GM10266 (cell line): Measurements from ENCODE around the gene CEACAM19.
"Not testable (repeated sequence)": the region's sequence is repeated elsewhere in the genome, so short reads cannot be mapped to it uniquely, and the experiment has no call there.

Experiments
- DNase-seq: peaks from one replicate; pipeline ENCODE4 v3.0.0; 2012; ENCODE audit errors: extremely low spot score
- TF ChIP-seq, protein P1 (sequence below): IDR thresholded peaks from 2 replicates; pipeline ENCODE4 v1.5.1; 2012; ENCODE audit warnings: mild to moderate bottlenecking, low read depth; ENCODE audit not compliant: control insufficient read depth, insufficient read depth; ENCODE audit errors: missing control alignments

Gene CEACAM19

DNA sequence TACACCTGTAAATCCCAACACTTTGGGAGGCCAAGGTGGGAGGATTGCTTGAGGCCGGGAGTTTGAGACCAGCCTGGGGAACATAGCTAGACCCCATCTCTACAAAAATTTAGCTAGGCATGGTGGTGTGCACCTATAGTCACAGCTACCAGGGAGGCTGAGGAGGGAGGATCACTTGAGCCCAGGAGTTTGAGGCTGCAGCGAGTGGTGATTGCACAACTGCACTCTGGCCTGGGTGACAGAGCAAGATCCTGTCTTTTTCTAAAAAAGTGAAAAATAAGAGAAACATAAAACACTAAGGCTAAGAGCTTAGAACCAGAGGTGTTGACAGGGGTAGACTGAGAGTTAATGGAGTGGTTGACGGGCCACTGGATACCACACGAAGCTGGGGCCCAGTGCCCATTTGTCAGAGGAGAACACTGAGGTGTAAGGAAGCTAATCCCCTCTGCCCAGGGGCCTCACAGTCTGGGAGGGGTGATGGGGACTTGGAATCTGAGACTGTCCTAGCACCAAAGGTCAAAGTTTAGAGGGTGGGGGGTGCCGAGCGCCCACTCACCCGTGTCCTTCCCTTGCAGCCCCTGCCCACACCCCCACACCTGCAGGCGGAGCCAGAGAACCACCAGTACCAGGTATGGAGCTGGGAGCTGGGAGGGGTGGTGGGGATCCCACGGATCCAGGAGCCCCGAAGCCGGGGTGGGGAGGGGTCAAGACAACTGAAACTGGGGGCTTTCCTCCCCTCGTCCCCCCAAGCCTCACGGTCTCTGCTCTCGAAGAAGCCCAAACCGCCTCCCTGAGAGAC, 10.9 kb downstream of the CEACAM19 start:
- DNase-seq: no peak
- TF ChIP-seq, protein P1, sequence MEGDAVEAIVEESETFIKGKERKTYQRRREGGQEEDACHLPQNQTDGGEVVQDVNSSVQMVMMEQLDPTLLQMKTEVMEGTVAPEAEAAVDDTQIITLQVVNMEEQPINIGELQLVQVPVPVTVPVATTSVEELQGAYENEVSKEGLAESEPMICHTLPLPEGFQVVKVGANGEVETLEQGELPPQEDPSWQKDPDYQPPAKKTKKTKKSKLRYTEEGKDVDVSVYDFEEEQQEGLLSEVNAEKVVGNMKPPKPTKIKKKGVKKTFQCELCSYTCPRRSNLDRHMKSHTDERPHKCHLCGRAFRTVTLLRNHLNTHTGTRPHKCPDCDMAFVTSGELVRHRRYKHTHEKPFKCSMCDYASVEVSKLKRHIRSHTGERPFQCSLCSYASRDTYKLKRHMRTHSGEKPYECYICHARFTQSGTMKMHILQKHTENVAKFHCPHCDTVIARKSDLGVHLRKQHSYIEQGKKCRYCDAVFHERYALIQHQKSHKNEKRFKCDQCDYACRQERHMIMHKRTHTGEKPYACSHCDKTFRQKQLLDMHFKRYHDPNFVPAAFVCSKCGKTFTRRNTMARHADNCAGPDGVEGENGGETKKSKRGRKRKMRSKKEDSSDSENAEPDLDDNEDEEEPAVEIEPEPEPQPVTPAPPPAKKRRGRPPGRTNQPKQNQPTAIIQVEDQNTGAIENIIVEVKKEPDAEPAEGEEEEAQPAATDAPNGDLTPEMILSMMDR: no peak

DNA sequence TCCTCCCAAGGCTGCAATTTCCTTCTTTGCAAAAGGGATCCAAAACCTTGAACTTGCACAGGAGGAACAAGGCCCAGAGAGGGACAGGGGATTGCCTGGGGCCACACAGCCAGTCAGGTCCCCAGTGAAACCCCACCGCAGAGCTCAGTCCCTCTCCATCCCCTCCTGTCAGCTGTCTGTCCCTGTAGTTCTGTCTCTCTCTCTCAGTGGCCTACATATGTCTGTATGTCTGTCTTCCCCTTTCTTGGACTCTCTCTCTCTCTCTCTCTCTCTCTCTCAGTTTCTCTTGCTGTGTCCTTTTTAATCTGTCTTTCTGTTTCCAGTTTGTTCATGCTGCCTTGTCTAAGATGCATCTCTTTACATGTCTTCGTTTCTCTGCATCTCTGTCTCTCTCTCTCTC, 11.5 kb downstream of the CEACAM19 start:
- TF ChIP-seq, protein P1: no peak
- no peak for DNase-seq

DNA sequence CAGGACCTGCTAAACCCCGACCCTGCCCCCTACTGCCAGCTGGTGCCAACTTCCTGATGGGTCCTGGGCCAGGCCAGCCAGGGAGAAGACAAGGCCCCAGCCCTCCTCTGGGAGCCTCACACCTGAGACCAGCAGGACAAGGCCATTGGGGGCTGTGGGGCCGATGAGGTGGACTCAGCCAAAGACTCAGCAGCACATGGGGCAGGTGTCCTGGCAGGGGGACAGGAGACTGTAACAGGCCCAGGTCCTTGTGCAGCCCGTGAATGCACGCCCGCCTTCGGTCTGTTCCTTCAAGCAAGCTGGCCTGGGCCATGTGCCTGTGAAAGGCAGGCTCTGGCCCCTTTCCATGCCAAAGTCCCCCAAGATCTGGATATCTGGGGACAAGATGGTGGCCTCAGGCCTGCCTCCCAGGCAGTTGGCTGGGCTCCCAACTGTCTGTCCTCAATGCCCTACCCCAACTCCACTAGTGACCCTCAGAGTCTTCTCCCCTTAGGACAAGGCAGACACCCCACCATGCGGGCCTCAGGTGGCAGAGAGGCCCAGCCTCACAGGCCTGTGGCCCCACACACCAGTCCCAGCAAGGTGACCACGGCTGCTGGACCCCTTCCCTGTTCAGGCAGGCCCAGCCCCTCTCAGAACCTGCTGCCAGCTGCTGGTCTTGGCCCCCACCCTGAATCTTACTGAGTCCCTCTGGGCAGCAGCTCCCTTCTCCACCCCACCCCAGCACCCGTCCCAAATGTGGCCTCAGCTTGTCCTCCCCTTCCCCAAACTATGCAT, 12.3 kb downstream of the CEACAM19 start:
- TF ChIP-seq, protein P1: no peak
- no peak for DNase-seq

DNA sequence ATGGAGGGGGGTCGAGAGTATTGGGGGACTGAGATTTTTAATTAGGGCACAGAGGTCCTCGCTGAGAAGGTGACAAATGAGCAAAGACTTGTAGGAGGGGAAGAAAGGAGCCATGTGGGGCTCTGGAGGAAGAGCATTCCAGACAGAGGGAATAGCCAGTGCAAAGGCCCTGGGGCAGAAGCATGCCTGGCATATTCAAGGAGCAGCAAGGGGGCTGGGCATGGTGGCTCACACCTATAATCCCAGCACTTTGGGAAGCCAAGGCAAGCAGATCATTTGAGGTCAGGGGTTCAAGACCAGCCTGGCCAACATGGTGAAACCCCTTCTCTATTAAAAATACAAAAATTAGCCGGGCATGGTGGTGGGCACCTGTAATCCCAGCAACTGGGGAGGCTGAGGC, 13.1 kb downstream of the CEACAM19 start:
- DNase-seq: not testable (repeated sequence)

DNA sequence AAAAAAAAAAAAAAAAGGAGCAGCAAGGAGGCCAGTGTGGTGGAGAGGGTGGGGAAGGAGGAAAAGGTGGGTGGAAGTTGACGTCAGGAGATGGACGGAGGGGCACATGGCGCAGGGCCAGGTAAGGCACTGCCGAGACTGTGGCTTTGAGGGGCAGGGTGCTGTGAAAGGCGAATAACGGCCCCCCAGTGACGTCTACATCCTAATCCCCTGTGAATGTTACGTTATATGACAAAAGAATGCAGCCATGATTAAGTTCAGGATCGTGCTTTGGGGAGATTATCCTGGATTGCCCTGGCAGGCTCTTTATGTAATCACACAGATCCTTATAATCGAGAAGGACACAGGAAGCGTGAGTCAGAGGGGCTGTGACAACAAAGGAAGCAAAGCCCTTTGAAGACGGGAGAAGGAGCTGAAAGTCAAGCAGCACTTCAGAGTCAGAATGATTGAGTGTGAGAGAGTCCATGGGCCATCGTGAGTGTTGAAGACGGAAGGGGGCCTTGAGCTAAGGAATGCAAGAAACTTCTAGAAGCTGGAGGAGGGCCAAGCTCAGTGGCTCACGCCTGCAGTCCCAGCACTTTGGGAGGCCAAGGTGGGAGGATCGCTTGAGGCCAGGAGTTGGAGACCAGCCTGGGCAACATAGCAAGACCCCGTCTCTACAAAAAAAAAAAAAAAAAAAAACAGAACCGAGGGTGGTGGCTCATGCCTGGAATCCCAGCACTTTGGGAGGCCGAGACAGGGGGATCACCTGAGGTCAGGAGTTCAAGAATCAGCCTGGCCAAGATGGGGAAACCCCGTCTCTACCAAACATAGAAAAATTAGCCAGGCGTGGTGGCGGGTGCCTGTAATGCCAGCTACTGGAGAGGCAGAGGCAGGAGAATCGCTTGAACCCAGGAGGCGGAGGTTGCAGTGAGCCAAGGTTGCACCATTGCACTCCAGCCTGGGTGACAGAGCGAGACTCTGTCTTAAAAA, 13.9 kb downstream of the CEACAM19 start:
- TF ChIP-seq, protein P1: no peak
- DNase-seq: no peak

DNA sequence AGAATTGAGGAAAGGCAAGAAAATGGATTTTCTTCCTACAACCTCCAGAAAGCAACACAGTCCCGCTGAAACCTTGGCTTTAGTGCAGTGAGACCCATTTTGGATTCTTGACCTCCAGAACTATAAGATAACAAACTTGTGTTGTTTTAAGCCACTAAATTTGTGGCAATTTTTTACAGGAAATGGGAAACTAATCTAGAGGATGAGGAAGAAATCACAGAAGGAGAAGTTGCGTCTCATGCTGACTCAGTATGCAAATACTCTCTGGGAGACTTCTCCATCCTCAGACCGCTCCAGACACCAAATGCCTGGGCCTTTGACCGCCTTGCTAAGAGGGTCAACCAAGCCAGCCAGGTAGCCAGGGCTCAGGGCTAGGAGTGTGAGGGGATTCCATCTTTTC, 14.6 kb downstream of the CEACAM19 start:
- TF ChIP-seq, protein P1: no peak
- no peak for DNase-seq

DNA sequence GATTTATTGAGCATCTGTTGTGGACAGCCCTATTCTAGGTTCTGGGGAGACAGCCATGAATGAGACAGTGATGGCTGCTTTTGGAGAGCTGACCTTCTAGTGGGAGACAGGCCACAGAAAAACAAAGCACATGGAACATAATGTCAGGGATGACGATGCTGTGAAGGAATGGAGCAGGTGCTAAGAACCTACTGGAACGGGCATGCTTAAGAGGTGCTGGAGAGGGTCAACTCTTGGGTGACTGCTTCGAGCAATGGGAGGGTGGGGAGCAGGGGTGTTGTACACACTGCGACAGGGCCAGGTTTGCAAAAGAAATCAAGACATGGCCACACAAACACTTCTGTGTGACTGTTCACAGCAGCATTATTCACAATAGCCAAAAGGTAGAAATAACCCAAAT, 15.6 kb downstream of the CEACAM19 start:
- no peak for DNase-seq

More for the DNA sequence above, 15.6 kb downstream of the CEACAM19 start:
- TF ChIP-seq, protein P1: no peak
